Mesenchymal stem cell (in vitro differentiated cells and primary cell): Measurements from ENCODE around the gene SEPTIN1.

Experiments
- DNase-seq: peaks from one replicate; pipeline ENCODE4 v3.0.0-alpha.2; 2013
- H2AFZ ChIP-seq: one replicate; pipeline ENCODE4 v1.6.1; 2013; ENCODE audit warnings: low read depth, mild to moderate bottlenecking, control low read depth, inconsistent platforms, low read length, moderate library complexity
- H2AK5ac ChIP-seq: 2 replicates; pipeline ENCODE4 v1.6.1; 2013; ENCODE audit warnings: low read length, moderate library complexity, mild to moderate bottlenecking, inconsistent platforms; ENCODE audit not compliant: severe bottlenecking
- H2BK120ac ChIP-seq: one replicate; pipeline ENCODE4 v1.6.1; 2013; ENCODE audit warnings: low read depth, mild to moderate bottlenecking, inconsistent platforms, low read length, moderate library complexity
- H2BK12ac ChIP-seq, 2 experiments: one replicate each; pipeline ENCODE4 v1.6.1; 2013; ENCODE audit warnings: inconsistent platforms in 2 of 2, low read length in 2 of 2, mild to moderate bottlenecking in 2 of 2, moderate library complexity in 2 of 2, control low read depth in 1 of 2
- H2BK15ac ChIP-seq: one replicate; pipeline ENCODE4 v1.6.1; 2013; ENCODE audit warnings: mild to moderate bottlenecking, low read depth, inconsistent platforms; ENCODE audit not compliant: poor library complexity, severe bottlenecking
- H2BK5ac ChIP-seq: 2 replicates; pipeline ENCODE4 v1.6.1; 2013; ENCODE audit warnings: low read depth, mild to moderate bottlenecking, low read length, control low read depth, inconsistent platforms; ENCODE audit not compliant: poor library complexity, severe bottlenecking
- H3K14ac ChIP-seq, 2 experiments: one replicate each; pipeline ENCODE4 v1.6.1; 2013; ENCODE audit warnings: inconsistent platforms in 2 of 2, low read length in 2 of 2, control low read depth in 1 of 2, mild to moderate bottlenecking in 1 of 2, moderate library complexity in 1 of 2
- H3K18ac ChIP-seq, 2 experiments: one replicate each; pipeline ENCODE4 v1.6.1; 2013; ENCODE audit warnings: inconsistent platforms in 2 of 2, low read length in 2 of 2, control low read depth in 1 of 2, low read depth in 1 of 2, mild to moderate bottlenecking in 1 of 2
- H3K23ac ChIP-seq, 2 experiments: one replicate each; pipeline ENCODE4 v1.6.1; 2013; ENCODE audit warnings: inconsistent platforms in 2 of 2, low read length in 2 of 2, mild to moderate bottlenecking in 2 of 2, moderate library complexity in 2 of 2, control low read depth in 1 of 2
- H3K27ac ChIP-seq: 2 replicates; pipeline ENCODE4 v1.5.1; 2013; ENCODE audit warnings: mild to moderate bottlenecking, moderate library complexity, low read length, control low read depth, inconsistent platforms; ENCODE audit not compliant: poor library complexity, severe bottlenecking
- H3K27me3 ChIP-seq, 2 experiments: 2 replicates each; pipeline versions ENCODE4 v1.6.1 to v1.7.0; 2013; ENCODE audit warnings: low read length in 2 of 2, mild to moderate bottlenecking in 2 of 2, moderate library complexity in 2 of 2, control low read depth in 1 of 2, inconsistent platforms in 1 of 2; ENCODE audit not compliant: control insufficient read depth in 1 of 2, insufficient read depth in 1 of 2
- H3K36me3 ChIP-seq, 2 experiments: 2 replicates each; pipeline versions ENCODE4 v1.6.1 to v1.7.0; 2013; ENCODE audit warnings: low read length in 2 of 2, control low read depth in 1 of 2, inconsistent platforms in 1 of 2, low read depth in 1 of 2, mild to moderate bottlenecking in 1 of 2; ENCODE audit not compliant: insufficient read depth in 2 of 2, control insufficient read depth in 1 of 2
- H3K4ac ChIP-seq, 2 experiments: one replicate each; pipeline ENCODE4 v1.6.1; 2013; ENCODE audit warnings: inconsistent platforms in 2 of 2, low read length in 2 of 2, mild to moderate bottlenecking in 2 of 2, moderate library complexity in 2 of 2, control low read depth in 1 of 2, low read depth in 1 of 2
- H3K4me1 ChIP-seq: 2 replicates; pipeline ENCODE4 v1.6.1; 2013; ENCODE audit warnings: low read depth, low read length, control low read depth; ENCODE audit not compliant: control insufficient read depth, insufficient read depth
- H3K4me2 ChIP-seq: 2 replicates; pipeline ENCODE4 v1.6.1; 2013; ENCODE audit warnings: low read length, mild to moderate bottlenecking, inconsistent platforms; ENCODE audit not compliant: poor library complexity, severe bottlenecking
- H3K4me3 ChIP-seq, 2 experiments: 2 replicates each; pipeline versions ENCODE4 v1.5.1 to v1.7.0; 2013; ENCODE audit warnings: low read length in 2 of 2, mild to moderate bottlenecking in 2 of 2, control low read depth in 1 of 2, low read depth in 1 of 2; ENCODE audit not compliant: insufficient read depth in 1 of 2
- H3K79me1 ChIP-seq: replicated peaks from 2 replicates; pipeline ENCODE4 v1.6.1; 2013; ENCODE audit warnings: mild to moderate bottlenecking, control low read depth, low read length, inconsistent platforms; ENCODE audit not compliant: poor library complexity, severe bottlenecking
- H3K9ac ChIP-seq: 2 replicates; pipeline ENCODE4 v1.7.0; 2013; ENCODE audit warnings: mild to moderate bottlenecking, low read length, moderate library complexity
- H3K9me3 ChIP-seq: 2 replicates; pipeline ENCODE4 v1.7.0; 2013; ENCODE audit warnings: mild to moderate bottlenecking, low read length; ENCODE audit not compliant: control insufficient read depth
- H4K8ac ChIP-seq: one replicate; pipeline ENCODE4 v1.6.1; 2013; ENCODE audit warnings: inconsistent platforms, mild to moderate bottlenecking, low read length, moderate library complexity
- H4K91ac ChIP-seq: one replicate; pipeline ENCODE4 v1.6.1; 2013; ENCODE audit warnings: mild to moderate bottlenecking, low read length, inconsistent platforms
- WGBS: methylation state at CpG from one replicate; pipeline ENCODE4 v1.1.7; 2013; ENCODE audit warnings: mixed read lengths; 5-methylcytosine and 5-hydroxymethylcytosine counted together

SEPTIN1 gene

DNA sequence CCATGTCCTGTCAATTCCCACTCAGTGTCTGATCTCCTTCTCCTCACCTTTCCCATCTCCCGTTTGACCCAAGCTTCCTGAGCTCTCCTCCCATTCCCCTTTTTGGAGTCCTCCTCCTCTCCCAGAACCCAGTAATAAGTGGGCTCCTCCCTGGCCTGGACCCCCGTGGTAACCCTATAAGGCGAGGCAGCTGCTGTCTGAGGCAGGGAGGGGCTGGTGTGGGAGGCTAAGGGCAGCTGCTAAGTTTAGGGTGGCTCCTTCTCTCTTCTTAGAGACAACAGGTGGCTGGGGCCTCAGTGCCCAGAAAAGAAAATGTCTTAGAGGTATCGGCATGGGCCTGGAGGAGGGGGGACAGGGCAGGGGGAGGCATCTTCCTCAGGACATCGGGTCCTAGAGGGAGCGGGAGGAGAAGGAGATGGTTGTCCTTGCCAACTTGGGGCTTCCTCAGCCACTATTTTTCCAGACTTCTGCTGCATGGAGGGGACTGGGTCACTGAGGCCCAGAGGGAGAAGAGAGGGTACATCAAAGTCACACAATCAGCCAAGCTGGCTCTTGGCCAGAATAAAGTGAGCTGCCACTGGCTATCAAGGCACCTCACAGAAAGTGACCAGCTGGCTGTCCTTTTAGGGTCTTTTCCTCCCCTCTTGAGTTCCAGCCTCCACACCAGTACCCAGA is 10.2 kb downstream of the SEPTIN1 start:
- Histone ChIP-seq H2BK120ac (no peak overlapping the region), H2BK15ac (peak overlapping the region; percentile 82), H3K27me3 (no peaks in the 10 kb centered on the region), H3K4me2 (no peak overlapping the region), H3K18ac (no peak overlapping the region), H3K9ac (no peak overlapping the region), H3K23ac (no peak overlapping the region), H2AFZ (no peak overlapping the region), H3K79me1 (peaks cover 3% of the 10 kb centered on the region), H3K4me1 (peaks cover 20% of the 10 kb centered on the region), H2BK12ac (peak overlapping the region; percentile 31 to 80), H3K9me3 (no peaks in the 10 kb centered on the region), H3K27ac (no peak overlapping the region), H3K4me3 (no peak overlapping the region), H2AK5ac (peak overlapping the region; percentile 69), H3K14ac (peak overlapping the region in 1 of 2 experiments; percentile 58), H3K4ac (peak overlapping the region in 1 of 2 experiments; percentile 67), H2BK5ac (no peak overlapping the region), H4K8ac (peak overlapping the region; percentile 53), H3K36me3 (peaks cover 0 to 4% of the 10 kb centered on the region in 2 experiments), H4K91ac (peak overlapping the region; percentile 30)
- 91% methylated on average over 6 of the region's 6 CpGs for WGBS
- DNase-seq: no peak

DNA sequence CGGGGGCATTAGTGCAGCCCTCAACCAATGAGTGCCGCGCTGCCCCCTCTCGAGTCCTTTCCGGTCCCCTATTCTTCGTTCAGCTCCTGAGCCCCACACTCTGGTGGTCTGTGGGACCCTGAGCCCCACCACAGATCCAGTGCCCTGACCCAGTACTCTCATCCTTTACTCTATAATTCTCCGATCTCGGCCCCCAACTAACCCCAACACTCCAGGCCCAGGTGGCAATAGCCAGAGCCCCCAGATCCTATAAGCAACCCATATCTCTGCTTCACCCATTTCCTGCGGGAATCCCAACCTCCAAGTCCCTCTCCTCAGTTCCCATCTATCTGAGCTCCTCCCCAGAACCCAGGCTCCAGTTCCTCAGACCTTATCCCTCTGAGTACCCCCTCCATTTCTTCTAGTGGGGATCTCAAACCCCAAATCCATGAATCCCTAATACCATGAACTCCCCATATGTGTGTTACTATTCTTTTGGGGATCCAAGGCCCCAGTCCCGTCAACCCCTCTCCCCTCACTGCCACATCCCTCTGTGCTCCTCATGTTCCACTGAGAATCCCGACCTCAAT is 11.0 kb downstream of the SEPTIN1 start:
- Histone ChIP-seq H3K4me3 (peak overlapping the region; percentile 47 to 80), H3K36me3 (peaks cover 4 to 6% of the 10 kb centered on the region in 2 experiments), H3K23ac (no peak overlapping the region), H2BK12ac (peak overlapping the region; percentile 24 to 31), H3K9me3 (no peaks in the 10 kb centered on the region), H3K4me2 (peak overlapping the region; percentile 91), H2AK5ac (peak overlapping the region; percentile 65), H3K4me1 (peaks cover 22% of the 10 kb centered on the region), H4K8ac (peak overlapping the region; percentile 88), H3K27me3 (no peaks in the 10 kb centered on the region), H3K14ac (peak overlapping the region in 1 of 2 experiments; percentile 76), H3K4ac (peak overlapping the region; percentile 77 to 83), H2BK15ac (no peak overlapping the region), H3K9ac (peak overlapping the region; percentile 83), H3K27ac (peak overlapping the region; percentile 83), H4K91ac (no peak overlapping the region), H2BK120ac (peak overlapping the region; percentile 0), H3K18ac (peak overlapping the region; percentile 53 to 85), H3K79me1 (no peaks in the 10 kb centered on the region), H2AFZ (peak overlapping the region; percentile 66), H2BK5ac (peak overlapping the region; percentile 69)
- DNase-seq: no peak
- 26% methylated on average over 11 of the region's 11 CpGs for WGBS

DNA sequence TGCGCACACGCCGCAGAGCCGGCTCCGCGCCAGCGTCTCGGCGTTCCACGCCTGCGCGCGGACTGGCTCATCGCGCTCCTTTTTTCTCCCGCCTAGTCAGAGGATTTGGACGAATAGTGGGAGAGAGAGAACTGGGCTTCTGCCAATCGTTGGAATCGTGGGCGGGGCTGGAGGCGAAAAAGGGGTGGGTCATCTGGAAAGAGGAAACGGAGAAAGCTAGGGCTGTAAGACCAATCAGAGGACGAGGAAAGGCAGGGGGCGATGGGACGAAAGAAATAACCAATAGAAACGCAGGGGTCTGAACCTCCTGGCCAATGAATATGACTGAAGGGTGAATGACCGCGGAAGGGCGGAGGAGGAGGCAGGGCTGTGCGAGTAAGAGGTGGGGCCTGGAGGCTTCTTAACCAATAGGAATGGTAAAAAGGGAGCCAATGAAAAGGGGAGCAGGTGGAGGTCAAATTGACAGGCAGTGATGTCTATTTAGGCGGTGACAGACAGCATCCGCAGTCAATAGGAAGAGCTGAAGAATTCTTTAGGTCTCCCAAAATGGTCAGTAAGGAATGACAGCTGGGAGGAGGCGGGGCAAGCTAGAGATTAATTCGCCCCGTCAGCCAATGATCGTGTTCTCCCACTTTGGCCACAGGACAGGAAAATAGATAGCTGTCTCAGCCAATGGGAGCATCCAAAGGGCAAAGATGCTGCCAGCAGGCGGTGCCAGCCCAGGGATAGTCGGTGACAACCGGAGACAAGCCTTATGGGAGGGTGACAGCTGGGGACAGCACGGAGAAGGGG is 11.7 kb downstream of the SEPTIN1 start, which contains the start of gene TBC1D10B:
Gene TBC1D10B, minus strand, starts transcription at position 39 of the 792 bp plus-strand sequence. CDS start 311 bp downstream, outside the sequence.
- H3K9ac ChIP-seq: peak within 1 kb of the TSS; percentile 89
- peak; percentile 100 for DNase-seq
- H4K8ac ChIP-seq: peak within 1 kb of the TSS; percentile 87
- no peaks in the 10 kb centered on the region for H3K9me3 ChIP-seq
- H3K18ac ChIP-seq: peak within 1 kb of the TSS; percentile 53 to 85
- peak within 1 kb of the TSS; percentile 77 to 83 for H3K4ac ChIP-seq
- H2BK15ac ChIP-seq: no peak within 1 kb of the TSS
- peak within 1 kb of the TSS in 1 of 2 experiments; percentile 79 for H3K14ac ChIP-seq
- no peaks in the 10 kb centered on the region for H3K27me3 ChIP-seq
- H3K23ac ChIP-seq: peak within 1 kb of the TSS in 1 of 2 experiments; percentile 92
- H3K79me1 ChIP-seq: no peaks in the 10 kb centered on the region
- WGBS: under 1% methylated on average over 40 of the region's 40 CpGs
- H2BK12ac ChIP-seq: peak within 1 kb of the TSS in 1 of 2 experiments; percentile 37
- peak within 1 kb of the TSS; percentile 29 for H4K91ac ChIP-seq
- peaks cover 4 to 10% of the 10 kb centered on the region in 2 experiments for H3K36me3 ChIP-seq
- peak within 1 kb of the TSS; percentile 69 for H2BK5ac ChIP-seq
- peak within 1 kb of the TSS; percentile 65 for H2AK5ac ChIP-seq
- H2BK120ac ChIP-seq: peak within 1 kb of the TSS; percentile 66
- H2AFZ ChIP-seq: peak within 1 kb of the TSS; percentile 66
- peak within 1 kb of the TSS; percentile 93 for H3K4me2 ChIP-seq
- H3K4me1 ChIP-seq: peaks cover 22% of the 10 kb centered on the region
- H3K27ac ChIP-seq: peak within 1 kb of the TSS; percentile 83
- peak within 1 kb of the TSS; percentile 71 to 98 for H3K4me3 ChIP-seq
